ENCODE measurements around the gene UBTFL1.
A peak's percentile ranks its signal among the peaks of the same experiment; 100 is the strongest.
"Not testable (repeated sequence)": the region's sequence is repeated elsewhere in the genome, so short reads cannot be mapped to it uniquely, and the experiment has no call there.

The UBTFL1 gene

GRCh38 chr11:90085650-90086049 is at the start of gene UBTFL1:
UBTFL1 (plus strand) TSS chr11:90085950; CDS start chr11:90085950, 0 bp downstream.
- not testable (repeated sequence) for DNase-seq

- DNase-seq, result not testable (repeated sequence)
These were observed 34.0 kb upstream of the UBTFL1 start for GRCh38 chr11:90051591-90052209.

- not testable (repeated sequence) for DNase-seq
These were observed 33.4 kb upstream of the UBTFL1 start for GRCh38 chr11:90052311-90052710.

- DNase-seq, result not testable (repeated sequence)
These were observed 32.2 kb upstream of the UBTFL1 start for GRCh38 chr11:90053545-90053944.

- DNase-seq, result not testable (repeated sequence)
These were observed 3.0 kb downstream of the UBTFL1 start for GRCh38 chr11:90088731-90089130.

- not testable (repeated sequence) for DNase-seq
These were observed 9.6 kb downstream of the UBTFL1 start for GRCh38 chr11:90095230-90095924.

- DNase-seq, result not testable (repeated sequence)
These were observed 12.5 kb downstream of the UBTFL1 start for GRCh38 chr11:90098261-90098660.

- no peak for DNase-seq
These were observed 14.7 kb downstream of the UBTFL1 start for GRCh38 chr11:90100431-90100830.

GRCh38 chr11:90113541-90113940 is 27.8 kb downstream of the UBTFL1 start:
- peak; percentile 18 for DNase-seq

GRCh38 chr11:90120191-90120590 is 34.4 kb downstream of the UBTFL1 start:
- DNase-seq, result no peak

GRCh38 chr11:90124371-90124770 is 38.6 kb downstream of the UBTFL1 start:
- DNase-seq, result no peak

- DNase-seq, result no peak
These were observed 39.2 kb downstream of the UBTFL1 start for GRCh38 chr11:90124946-90125345.

GRCh38 chr11:90133560-90134477 is 48.1 kb downstream of the UBTFL1 start:
- no peak for DNase-seq

GRCh38 chr11:90134478-90135003 is 48.8 kb downstream of the UBTFL1 start, which contains the start of gene NAALAD2:
NAALAD2 (plus strand) TSS chr11:90134663; CDS start chr11:90134759, 96 bp downstream.
- peak; percentile 81 for DNase-seq

GRCh38 chr11:90135016-90135415 is 49.3 kb downstream of the UBTFL1 start:
- DNase-seq, result no peak

Data from NCI-H69 (cell line).